Loucy (cell line): ENCODE data around the gene ERBIN.

Experiments
- CTCF ChIP-seq: fragments of 200-600 bp; sonication (generic); conservative IDR thresholded peaks from 2 replicates; pipeline ENCODE4 v1.5.1; 2014; ENCODE audit warnings: mild to moderate bottlenecking, antibody characterized with exemption, low read length
- EZH2phosphoT487 ChIP-seq: fragments of 200-600 bp; IDR thresholded peaks from 2 replicates; pipeline ENCODE4 v1.6.1; 2018; ENCODE audit warnings: antibody characterized with exemption, mild to moderate bottlenecking, moderate library complexity, borderline replicate concordance

DNA sequence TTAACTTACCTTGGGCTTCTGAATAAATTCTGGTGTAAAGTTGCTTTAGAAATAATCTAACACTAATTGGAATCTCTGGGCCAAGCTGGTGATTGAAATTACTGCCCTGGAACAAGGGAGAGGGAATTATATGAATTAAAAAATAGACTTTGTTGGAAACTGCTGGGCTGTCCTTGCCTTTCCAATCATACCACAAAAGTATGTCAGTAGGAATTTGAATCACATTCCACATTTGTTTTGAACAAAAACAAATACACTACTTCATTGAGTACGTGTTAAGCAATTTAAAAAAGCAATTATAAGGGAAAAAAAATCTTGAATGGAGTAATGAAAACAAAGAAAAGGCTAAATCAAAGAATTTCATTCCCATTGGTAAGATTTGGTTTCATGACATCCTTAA is 115.3 kb downstream of the ERBIN start:
- no peak for TF ChIP-seq CTCF
- TF ChIP-seq EZH2phosphoT487: no peak
